GM12801 (cell line): ENCODE results near the gene NPAS4.

ENCODE experiments used
- TF ChIP-seq, protein P1 (sequence below): IDR thresholded peaks from one replicate; pipeline ENCODE4 v1.5.1; 2011; ENCODE audit warnings: control low read depth; ENCODE audit not compliant: insufficient read length; ENCODE audit errors: extremely low read depth

The NPAS4 gene

DNA sequence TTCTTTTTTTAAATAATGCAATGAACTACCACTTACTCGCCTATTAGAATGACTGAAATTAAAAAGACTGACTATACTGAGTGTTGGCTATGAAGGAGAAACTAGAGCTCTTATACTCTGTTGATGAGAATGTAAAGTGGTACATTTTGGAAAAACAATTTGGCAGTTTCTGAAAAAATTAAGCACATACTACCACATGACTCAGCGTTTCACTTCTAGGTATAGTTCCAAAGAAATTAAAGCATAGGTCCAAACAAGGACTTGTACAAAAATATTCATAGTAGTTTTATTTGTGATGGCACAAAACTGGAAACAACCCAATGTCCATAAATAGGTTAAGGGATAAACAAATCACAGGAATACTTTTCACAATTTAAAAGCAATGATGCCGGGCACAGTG is 26.9 kb upstream of the NPAS4 start:
- TF ChIP-seq, protein P1, sequence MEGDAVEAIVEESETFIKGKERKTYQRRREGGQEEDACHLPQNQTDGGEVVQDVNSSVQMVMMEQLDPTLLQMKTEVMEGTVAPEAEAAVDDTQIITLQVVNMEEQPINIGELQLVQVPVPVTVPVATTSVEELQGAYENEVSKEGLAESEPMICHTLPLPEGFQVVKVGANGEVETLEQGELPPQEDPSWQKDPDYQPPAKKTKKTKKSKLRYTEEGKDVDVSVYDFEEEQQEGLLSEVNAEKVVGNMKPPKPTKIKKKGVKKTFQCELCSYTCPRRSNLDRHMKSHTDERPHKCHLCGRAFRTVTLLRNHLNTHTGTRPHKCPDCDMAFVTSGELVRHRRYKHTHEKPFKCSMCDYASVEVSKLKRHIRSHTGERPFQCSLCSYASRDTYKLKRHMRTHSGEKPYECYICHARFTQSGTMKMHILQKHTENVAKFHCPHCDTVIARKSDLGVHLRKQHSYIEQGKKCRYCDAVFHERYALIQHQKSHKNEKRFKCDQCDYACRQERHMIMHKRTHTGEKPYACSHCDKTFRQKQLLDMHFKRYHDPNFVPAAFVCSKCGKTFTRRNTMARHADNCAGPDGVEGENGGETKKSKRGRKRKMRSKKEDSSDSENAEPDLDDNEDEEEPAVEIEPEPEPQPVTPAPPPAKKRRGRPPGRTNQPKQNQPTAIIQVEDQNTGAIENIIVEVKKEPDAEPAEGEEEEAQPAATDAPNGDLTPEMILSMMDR: no peak

DNA sequence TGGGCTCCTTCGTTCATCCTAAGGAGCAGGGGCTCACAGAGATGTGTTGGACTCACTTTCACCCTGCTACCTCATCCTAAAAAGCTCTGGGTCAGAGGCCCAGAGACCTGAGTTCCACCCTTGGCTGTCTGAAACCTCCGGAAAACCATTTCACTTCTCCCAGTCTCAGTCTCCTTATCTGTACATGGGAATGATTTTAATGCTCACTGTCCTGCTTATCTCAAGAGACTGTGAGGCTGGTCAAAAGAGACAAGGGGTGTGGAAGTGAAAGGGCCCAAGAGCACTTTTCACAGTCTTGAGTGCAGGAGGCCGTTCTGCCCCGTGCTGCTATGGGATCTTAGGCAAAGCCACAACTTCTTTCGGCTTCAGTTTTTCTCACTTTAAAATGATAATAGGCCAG is 13.2 kb upstream of the NPAS4 start:
- TF ChIP-seq, protein P1: no peak

DNA sequence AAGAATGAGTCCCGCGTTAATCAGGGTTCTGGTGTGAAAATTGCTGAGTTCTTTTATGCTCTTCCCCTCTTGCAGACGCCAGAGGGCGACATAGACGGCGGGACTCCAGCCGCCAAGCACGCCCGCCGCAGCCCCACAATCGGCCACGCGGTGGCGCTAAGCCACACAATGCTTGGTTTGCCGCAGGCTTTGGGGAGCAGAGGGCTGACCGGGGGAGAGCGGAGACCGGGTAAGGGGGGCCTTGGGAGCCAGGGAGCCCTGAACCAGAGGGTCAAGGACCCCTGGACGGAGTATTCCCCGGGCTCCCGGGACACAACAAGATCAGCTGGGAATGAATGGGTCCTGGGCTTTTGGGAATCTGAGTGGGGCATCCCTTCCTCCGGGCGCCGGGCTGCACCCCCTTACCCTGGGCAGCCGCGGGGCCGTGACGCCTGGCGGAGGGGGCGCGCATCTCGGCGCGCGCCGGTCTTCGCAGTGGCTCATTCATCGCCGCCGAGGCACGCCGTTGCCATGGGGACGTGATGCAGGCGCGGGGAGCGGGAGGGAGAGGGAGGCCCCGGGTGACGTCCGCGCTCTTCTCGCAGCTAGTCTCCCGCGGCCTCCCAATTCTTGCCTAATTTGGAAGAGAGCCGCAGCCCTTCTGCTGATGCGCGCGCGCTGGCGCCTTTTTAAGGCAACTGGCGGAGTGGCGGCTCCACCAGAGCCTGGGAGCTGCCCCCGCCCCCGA is 12.2 kb upstream of the NPAS4 start:
- TF ChIP-seq, protein P1: peak; percentile 94

DNA sequence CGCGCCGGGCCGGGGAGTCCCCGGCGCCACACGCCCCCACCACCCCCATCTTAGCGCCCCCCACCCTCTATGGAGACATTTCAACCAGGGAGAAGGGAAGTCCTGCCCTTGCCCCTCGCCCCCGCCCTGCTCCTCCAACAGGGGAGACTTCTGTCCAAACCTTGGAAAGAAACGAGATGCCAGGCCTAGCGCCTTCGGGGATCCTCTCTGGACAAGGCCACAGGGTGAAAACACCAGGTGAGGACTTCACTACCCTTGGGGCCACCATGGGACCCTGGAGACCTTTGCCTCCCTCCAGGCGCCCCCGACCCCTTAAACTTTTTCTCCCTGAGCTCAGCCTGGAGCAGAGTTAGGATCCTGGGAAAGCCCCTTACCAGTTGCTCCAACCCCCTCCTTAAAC is 11.6 kb upstream of the NPAS4 start:
- TF ChIP-seq, protein P1: no peak

DNA sequence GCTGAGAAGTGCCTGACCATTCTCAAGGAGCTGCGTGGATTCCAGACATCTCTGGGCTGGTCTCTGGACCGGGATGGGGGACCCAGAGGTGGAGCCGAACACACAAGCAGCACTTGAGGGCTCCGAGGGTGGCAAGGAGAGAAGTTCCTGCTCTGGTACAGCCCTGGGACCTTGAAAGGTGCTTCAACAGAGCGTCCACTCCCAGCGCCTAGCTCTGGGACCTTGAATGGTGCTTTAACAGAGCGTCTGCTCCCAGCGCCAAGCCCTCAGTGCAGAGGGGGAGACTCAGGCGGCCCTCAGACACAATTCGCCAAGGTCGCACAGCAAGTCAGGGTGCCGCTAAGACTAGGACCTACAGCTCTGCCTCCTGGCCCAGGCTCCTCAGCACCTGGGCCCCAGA is 10.6 kb upstream of the NPAS4 start:
- TF ChIP-seq, protein P1: no peak

DNA sequence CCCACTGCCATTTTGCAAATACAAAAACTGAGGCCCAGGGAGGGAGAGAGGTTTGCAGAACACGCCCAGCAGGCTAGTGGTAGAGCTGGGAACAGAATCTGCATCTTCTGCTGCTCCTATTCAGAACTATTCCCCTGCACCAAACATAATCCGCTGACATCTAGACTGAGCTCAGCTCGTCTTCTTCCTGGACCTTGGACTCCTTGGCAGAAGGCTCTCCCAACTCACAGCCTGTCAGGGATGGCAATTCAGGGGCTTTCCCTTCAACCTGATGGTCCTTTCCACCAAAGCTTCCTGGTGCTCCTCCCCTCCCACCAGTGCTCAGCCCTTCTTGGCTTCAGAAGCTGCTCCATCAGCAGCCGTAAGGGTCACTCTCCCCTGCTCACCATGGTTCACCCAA is 9.5 kb upstream of the NPAS4 start:
- TF ChIP-seq, protein P1: no peak

DNA sequence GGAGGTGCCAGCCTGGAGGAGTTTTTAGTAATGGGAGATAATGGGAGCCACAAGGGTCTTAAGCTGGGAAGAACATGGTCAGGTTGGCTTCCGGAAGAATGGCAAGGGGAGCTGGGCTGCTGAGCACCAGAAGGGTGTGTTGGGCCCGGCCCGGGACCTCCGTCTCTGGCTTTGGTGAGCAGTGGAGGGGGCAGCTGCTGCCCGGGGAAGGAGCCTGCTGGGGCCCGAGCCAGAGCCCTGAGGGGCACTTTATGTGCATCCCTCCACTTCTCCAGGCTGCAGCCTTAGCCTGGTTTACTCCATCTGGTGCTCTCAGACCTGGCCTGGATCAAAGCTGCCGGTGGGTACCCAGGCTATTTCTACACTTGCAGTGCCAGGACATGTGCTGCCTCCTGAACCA is 8.7 kb upstream of the NPAS4 start:
- TF ChIP-seq, protein P1: no peak

DNA sequence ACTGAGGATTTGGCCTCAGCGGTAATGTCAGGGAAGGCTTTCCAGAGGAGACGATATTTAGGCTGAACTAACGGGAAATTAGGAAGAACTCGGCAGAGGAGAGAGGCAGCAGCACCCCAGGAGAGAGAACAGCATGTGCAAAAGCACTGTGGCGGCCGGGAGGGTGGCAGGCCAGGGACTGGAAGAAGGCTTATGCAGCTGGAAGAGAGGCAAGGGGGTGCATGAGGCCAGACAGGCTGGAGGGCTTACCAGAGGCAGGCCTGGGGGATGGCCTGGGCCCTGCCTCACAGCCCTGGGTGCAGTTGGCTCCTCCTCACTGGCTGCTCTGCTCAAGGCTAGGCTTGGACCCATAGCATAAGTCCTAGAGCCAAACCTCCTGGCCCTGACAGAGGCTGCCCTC is 7.7 kb upstream of the NPAS4 start:
- TF ChIP-seq, protein P1: no peak
